GM19240 (cell line): ENCODE measurements around the gene TMPO.
"Not testable (repeated sequence)": the region's sequence is repeated elsewhere in the genome, so short reads cannot be mapped to it uniquely, and the experiment has no call there.

Experiments
- DNase-seq: peaks from one replicate; pipeline ENCODE4 v3.0.0; 2011; ENCODE audit warnings: low spot score; ENCODE audit not compliant: insufficient read length

Gene TMPO, protein sequence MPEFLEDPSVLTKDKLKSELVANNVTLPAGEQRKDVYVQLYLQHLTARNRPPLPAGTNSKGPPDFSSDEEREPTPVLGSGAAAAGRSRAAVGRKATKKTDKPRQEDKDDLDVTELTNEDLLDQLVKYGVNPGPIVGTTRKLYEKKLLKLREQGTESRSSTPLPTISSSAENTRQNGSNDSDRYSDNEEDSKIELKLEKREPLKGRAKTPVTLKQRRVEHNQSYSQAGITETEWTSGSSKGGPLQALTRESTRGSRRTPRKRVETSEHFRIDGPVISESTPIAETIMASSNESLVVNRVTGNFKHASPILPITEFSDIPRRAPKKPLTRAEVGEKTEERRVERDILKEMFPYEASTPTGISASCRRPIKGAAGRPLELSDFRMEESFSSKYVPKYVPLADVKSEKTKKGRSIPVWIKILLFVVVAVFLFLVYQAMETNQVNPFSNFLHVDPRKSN

DNA sequence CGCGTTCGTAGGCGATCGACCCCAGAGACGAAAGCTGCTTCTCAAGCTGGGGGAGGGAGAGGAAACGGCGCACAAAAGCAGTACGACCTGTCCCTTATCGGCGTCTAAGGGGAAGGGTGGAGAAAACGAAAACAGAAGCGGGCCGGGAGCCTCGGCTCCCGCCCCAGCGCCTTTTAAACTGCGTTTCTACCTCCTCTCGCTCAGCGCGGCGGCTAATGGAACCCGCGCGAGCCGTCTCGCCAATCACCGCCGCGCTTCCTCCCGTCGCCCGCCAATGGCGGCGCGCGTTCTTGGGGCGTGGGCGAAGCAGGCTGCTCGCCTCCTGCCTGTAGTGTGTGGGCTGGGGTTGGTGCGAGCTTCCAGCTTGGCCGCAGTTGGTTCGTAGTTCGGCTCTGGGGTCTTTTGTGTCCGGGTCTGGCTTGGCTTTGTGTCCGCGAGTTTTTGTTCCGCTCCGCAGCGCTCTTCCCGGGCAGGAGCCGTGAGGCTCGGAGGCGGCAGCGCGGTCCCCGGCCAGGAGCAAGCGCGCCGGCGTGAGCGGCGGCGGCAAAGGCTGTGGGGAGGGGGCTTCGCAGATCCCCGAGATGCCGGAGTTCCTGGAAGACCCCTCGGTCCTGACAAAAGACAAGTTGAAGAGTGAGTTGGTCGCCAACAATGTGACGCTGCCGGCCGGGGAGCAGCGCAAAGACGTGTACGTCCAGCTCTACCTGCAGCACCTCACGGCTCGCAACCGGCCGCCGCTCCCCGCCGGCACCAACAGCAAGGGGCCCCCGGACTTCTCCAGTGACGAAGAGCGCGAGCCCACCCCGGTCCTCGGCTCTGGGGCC is at the start of gene TMPO:
Gene TMPO (plus strand): TSS at position 304 of the 824 bp plus-strand sequence. CDS start 278 bp downstream, at position 582.
- peak; percentile 81 for DNase-seq

DNA sequence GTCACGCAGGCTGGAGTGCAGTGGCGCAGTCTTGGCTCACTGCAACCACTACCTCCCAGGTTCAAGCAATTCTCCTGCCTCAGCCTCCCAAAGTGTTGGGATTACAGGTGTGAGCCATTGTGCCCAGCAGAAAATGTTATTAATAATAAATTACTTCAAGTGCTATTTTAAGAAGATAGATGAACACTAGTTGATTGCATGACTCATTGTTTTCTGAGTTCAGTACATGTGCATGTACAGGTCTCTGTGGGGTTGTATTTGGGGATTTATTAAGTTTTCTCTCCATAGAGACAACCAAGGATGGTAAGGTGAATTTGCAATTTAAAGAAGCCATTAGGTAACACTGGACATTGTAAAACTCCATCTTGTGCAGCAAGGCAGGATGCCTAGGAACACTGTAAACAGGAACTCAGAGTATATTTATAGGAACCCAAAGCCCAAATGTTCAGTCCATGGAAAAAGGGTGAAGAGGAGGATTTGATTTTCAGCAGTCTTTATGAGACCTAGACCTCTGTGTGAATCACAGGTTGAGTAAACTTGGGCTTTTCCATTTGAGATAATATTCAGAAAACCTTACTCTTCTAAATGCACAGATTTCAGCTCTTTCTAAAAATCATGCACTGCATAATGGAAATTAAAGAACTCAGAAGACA is 49.3 kb upstream of the TMPO start:
- no peak for DNase-seq

DNA sequence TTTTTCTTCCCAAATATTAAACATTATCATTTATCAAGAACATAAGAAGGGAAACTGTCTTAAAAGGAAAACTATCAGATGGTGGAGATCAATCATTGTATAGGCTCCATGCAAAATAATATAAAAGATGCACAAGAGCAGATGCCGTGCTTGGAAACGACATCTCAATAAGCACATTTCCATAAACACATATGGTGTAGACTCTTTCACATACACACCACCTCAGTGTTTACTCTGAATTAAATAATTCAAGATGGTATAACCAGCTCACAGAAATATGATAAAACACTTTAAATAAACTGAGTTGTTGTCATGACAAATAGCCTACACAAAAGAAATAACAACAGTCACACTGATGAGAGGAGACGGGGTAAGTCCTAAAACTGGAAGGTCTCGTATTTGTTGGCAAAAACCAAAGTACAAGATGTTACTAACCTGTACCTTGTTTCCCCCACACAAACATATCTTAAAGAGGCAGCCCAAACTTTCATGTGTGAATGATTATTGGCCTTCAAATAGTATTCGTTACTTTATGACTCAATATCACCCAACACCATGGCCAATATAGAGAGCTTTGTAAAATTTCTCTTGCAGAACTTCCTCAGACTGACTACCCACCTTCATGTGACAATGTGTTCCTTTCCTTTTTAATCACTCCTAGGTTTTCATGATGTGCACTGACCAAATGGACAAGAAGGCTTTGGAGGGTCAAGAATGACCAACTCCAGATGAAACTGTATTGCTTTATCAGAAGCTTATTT is 48.6 kb upstream of the TMPO start:
- DNase-seq, result no peak

DNA sequence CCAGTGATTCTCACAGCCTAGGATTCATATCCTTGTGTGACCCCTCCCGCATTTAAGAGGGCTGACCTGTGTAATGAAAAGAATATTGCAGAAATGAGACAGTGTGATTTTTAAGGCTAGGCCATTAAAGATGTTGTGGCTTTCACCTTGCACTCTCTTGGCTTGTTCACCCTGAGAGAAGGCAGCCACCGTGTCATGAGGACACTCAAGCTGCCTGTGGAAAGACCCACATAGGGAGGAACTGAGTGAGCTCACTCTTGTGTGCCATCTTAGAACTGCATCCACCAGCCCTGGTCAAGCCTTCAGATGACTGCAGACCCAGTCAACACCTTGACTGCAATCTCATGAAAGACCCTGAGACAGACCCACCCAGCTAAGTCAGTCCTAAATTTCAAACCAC is 46.3 kb upstream of the TMPO start:
- no peak for DNase-seq

DNA sequence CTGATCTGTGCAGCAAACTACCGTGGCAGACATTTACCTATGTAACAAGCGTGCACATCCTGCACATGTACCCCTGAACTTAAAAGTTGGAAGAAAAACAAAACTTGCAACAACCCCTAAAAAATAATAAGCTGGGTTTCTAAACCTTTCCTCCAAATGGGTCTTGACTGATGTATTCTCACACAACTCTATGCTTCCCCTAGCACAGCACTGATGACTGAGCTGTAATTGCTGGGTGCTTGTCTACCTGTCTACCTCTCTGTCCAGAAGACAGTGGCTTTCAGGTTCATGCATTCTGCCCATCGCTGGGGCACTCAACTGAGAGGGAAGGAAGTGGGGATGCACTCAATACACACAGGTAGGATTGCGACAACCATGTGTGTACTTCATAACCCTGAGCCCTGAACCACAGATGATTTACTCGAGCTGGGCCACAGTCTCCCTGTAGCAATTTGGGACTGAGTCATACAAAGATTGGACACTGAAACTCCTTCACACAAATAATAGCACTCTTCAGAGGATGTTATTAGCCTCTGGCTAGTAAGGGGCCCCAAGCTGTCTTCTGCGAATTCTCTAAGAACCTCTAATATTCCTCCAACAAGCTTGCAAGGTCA is 44.8 kb upstream of the TMPO start:
- DNase-seq, result no peak

DNA sequence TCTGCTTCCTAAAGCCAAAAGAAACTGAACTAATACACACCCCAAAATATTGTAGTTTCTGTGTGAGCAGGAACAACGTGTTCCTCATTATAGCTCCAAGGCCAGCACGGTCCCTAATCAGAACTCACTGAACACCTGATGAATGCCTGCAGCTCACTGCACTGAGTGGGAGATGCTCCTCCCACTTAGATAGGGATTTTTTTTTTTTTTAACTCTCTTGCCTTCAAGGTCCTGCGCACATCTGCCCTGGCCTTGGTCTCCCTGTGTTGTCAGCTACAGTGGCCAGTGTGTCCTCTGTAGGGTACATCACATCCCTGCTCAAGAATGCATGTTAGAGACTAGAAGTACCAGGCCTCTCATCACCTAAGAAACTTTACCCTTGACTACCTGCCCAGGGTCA is 44.3 kb upstream of the TMPO start:
- DNase-seq, result no peak

DNA sequence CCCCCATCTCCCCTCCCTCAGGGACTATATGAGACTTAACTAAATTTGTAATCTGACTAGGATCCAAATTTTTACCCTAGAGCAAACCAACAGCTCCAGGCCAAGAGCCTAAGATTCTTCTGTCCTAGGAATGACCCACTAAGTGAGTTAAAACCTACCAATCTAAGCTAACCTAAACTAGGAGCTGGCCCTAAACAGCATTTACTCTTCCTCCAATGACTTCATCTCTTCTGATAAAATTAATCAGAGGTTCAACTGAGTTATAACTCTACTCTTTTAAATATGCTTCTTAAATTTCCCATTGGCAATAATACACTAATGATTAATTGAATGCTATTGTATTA is 39.9 kb upstream of the TMPO start:
- DNase-seq, result no peak

DNA sequence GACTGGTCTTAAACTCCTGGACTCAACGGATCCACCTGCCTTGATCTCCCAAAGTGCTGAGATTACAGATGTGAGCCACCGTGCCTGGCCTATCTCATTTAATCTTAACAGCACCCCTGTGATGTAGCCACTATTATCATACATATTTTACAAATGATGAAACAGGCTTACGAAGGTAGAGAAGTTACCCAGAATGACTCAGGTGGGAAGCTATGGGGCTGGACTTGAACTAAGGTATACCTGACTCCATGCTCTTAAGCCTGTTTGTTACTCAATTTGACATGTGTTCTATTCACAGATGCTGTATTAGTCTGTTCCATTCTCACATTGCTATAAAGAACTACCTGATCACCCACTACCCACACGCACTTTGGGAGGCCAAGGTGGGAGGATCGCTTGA is 36.8 kb upstream of the TMPO start:
- DNase-seq, result no peak

DNA sequence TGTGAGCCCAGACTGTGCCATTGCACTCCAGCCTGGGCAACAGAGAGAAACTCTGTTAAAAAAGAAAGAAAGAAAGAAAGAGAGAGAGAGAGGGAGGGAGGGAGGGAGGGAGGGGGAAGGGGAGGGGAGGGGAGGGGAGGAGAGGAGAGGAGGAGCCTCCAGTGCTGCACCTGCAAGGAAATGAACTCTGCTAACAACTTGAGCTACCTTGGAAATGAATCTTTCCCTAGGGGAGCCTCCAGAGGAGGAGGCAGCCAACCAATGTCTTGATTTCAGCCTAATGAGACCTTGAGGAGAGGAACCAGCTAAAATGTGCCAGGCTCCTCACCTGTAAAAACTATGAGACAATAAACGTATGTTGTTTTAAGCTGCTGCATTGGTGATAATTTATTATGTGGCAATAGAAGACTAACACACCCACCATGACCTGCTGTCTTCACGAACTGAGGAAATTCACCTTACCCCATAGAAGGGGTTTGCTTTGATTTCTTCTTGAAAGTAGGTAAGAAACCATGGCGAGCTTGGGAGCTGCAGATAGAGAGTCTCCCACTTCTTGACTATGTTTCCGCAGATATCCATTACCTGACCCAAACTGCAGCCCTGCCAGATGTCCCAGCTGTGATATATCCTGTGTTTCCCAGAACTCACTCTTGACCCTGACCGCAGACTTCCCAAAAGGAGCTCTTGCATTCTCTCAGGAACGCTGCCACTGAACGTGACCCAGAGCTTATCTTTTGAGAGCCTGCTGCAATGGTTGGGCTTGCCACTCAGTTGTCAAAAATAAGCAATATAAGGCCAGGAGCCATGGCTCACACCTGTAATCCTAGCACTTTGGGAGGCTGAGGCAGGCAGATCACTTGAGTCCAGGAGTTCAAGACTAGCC is 31.5 kb upstream of the TMPO start:
- DNase-seq, result no peak

DNA sequence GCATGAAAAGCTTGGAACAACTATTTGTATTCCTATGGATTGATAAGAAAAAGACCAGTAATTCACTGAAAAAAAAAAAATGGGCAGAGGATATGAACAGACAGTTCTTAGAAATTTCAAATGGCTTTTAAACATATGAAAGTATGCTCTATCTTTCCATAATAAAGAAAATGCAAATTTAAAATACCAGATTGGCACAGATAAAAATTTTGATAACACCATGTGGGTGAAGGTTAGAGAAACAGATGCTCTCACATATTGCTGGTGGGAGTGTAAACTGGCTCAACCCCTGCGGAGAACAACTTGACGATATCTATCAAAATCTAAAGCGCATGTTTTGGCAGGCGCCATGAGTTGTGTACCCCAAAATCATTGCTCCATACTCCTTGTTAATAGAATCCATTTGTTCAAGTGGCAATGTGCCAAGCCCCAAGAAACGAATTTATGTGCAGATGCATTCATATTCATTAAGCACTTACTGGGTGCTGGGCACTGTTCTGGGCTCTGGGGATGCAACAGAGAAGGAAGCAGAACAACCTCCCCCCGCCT is 29.5 kb upstream of the TMPO start:
- DNase-seq, result no peak

DNA sequence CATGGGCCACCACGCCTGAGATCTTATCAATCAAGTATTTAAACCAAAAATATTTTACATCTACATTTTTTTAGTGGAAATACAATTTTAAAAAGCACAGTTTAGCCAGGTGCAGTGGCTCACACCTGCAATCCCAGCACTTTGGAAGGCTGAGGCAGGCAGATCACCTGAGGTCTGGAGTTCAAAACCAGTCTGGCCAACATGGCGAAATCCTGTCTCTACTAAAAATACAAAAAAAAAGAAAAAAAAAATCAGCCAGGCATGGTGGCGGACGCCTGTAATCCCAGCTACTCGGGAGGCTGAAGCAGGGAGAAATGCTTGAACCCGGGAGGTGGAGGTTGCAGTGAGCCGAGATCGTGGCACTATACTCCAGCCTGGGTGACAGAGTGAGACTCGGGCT is 27.0 kb upstream of the TMPO start:
- DNase-seq, result not testable (repeated sequence)

DNA sequence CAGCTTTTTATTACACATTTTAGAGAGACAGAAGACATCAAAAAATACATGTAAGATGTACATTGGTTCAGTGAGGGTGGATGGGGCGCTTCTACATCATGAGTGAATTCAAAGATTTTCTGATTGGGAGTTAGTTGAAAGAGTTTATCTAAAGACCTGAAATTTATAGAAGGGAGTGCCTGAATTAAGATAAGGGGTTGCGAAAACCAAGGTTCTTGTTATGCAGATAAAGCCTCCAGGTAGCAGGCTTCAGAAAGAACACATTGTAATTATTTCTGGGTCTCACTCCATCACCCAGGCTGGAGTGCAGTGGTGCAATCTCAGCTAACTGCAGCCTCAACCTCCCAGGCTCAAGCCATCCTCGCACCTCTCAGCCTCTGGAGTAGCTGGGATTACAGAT is 26.2 kb upstream of the TMPO start:
- no peak for DNase-seq

DNA sequence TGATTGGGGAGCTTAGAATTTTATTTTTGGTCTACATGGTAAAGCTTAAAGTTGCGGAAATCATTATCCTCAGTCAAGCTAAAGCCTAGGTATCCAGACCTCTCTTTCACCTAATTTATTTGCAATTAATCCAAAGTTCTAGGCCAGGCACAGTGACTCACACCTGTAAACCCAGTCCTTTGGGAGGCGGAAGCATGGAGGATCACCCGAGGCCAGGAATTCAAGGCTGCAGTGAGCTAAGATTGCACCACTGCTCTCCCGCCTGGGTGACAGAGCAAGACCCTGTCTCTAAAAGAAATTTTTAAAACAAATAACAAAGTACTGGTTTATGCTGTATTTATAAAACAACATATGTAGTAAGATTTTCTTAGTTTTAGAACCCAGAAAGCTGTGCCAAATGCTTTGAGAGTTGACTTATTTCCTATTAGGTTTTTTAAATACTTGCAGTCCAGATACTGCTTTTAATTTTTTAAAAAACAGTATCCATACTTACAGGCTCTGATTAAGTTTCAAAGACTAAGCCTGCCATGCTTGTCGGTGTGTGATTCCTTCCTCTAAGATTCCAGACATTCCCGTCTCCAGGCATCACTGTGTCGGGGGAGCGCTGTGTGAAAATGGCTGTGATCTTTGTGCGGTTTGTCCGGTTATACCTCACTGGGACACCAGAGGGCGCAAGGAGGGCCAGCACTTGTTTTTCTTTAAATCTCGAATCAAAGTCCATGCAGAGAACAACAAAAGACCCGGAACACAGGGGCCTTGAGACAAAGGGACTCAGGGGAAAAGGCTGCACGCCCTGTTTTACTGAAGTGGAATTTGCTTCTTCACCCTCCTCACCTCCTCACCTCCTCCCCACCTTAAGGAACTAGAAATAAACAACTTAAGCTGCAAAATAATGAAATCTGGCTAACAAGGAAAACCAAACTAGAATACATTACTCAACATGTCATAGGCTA is 24.6 kb upstream of the TMPO start:
- DNase-seq, result peak; percentile 47

DNA sequence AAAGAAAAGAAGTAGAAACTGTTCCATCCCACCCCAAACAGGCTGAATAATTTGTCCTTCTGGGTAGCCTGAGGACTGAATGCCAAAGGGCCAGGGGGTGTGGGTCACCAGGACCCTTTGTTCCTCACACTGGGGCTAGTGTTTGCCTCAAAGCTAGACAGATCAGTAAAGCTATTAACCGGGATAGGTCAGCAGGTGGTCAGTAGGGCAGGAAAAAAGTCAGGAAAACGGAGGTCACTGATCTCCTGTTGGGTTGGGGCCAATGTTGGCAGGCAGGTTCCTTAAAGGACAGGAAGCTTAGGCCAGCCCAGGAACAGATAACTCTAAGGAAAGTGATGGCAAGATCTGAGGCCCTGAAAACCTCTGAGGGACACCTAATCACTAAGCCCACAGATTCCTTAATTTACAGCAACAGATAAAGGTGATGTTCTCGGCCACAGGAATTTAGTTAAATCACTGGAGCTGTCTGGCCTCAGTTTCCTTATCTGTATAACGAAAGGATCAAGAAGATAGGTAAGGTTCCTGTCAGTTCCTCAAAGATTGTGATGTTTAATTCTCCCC is 22.7 kb upstream of the TMPO start:
- DNase-seq, result no peak

DNA sequence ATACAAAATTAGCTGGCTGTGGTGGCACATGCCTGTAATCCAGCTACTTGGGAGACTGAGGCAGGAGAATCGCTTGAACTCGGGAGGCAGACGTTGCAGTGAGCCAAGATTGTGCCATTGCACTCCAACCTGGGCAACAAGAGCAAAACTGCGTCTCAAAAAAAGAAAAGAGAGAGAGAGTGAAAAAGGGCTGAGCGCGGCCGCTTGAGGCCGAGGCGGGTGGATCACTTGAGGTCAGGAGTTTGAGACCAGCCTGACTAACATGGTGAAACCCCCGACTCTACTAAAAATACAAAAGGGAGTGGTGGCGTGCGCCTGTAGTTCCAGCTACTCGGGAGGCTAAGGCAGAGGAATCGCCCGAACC is 14.1 kb upstream of the TMPO start:
- not testable (repeated sequence) for DNase-seq

DNA sequence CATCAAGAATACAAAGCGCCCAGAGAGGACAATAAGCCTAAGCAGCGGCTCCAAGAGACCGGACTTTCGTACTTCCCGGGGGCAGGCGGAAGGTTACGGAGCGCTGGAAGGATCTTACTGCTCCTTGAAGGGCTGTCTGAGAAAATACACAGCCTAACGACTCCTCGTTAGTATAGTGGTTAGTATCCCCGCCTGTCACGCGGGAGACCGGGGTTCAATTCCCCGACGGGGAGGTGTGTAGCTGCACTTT is 12.1 kb upstream of the TMPO start:
- DNase-seq, result peak; percentile 41

DNA sequence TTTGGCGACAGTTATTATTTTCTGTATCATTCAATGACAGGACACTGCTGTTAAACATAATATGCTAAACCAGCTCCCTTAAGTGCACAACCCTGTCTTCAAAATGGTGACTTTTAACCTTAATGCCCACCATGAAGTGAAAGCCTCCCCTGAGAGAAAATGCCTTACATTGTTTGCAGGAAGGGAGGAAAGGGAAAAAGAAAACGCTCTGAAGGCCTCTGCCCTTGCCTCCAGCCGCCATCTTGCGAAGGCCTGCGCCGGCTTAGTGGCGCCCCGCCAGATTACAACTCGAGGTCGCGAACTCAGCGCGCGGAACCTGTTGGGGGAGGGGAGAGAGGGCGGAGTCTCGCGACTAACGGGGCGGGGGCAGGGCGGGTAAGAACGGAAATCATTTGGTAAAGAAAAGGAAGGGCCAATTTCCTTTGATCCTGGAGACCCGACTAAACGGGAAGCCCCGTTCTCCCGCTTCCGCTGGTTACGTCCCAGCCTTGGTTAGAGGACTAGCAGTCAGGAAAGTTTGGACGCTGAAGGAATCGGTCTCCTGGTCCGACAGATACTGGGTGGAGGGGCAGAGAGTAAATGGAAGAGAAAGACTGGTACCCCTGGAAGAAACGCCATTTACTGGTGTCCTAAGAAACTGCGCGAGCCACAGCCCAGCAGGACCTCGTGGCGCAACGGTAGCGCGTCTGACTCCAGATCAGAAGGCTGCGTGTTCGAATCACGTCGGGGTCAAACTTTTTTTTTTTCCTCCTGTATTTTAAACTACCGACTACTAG is 11.6 kb upstream of the TMPO start:
- peak; percentile 53 for DNase-seq

DNA sequence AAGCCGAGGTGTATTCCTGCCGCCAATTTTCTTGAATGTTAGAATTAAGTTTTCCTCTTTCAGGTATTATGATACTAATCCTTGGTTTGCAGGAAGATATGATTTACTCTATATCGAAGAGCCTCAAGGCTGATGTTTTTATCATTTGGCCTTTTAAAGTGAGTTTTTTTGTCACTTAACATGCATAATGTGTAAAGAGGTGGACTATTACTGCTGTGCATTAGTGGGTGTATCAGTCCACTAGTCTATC is 11.1 kb upstream of the TMPO start:
- DNase-seq, result no peak
